Purkinje cell (primary cell): ENCODE results near the gene NDUFS2. TPM values are rescaled to one million over a fixed set of nuclear protein-coding genes. Genes with fewer than 3 reads are reported as not detected.

Experiments
- polyA plus RNA-seq: library from polyadenylated mRNA; unstranded; fragments of >200 nt; fragmentation: Nextera tagmentation; gene quantifications from 2 replicates; pipeline ENCODE4 v1.2.1, GENCODE V29; 2014

The NDUFS2 gene
- 145 and 159 TPM in 2 replicates for polyA plus RNA-seq

GRCh38 chr1:161201836-161202712, at the start of gene NDUFS2:
Gene NDUFS2, plus strand, starts transcription at chr1:161202367. Its CDS starts 19 bp downstream, at chr1:161202386.

GRCh38 chr1:161153682-161154337, 48.4 kb upstream of the NDUFS2 start, which contains the start of gene UFC1:
Gene UFC1, plus strand, starts transcription at chr1:161153978. Its CDS starts 20 bp downstream, at chr1:161153998.

GRCh38 chr1:161159087-161159912, 42.9 kb upstream of the NDUFS2 start, which contains the start of gene USP21:
Gene USP21, plus strand, starts transcription at chr1:161159500. Its CDS starts 1,141 bp downstream, at chr1:161160641.

GRCh38 chr1:161165742-161166668, 36.2 kb upstream of the NDUFS2 start, which contains the start of gene PPOX:
Gene PPOX, plus strand, starts transcription at chr1:161166426. Its CDS starts 422 bp downstream, at chr1:161166848.

GRCh38 chr1:161177112-161177935, 24.8 kb upstream of the NDUFS2 start, which contains the start of gene B4GALT3:
Gene B4GALT3, minus strand, starts transcription at chr1:161177507. Its CDS starts 1,447 bp downstream, at chr1:161176060.

GRCh38 chr1:161198897-161199431, 3.2 kb upstream of the NDUFS2 start, which contains the start of gene ADAMTS4:
Gene ADAMTS4, minus strand, starts transcription at chr1:161199054. Its CDS starts 427 bp downstream, at chr1:161198627.

GRCh38 chr1:161215076-161215475, 12.9 kb downstream of the NDUFS2 start, which contains the start of gene FCER1G:
Gene FCER1G, plus strand, starts transcription at chr1:161215295. Its CDS starts 27 bp downstream, at chr1:161215322.

GRCh38 chr1:161225534-161226319, 23.6 kb downstream of the NDUFS2 start, which contains the start of gene TOMM40L:
Gene TOMM40L, plus strand, starts transcription at chr1:161226060. Its CDS starts 430 bp downstream, at chr1:161226490.

GRCh38 chr1:161238039-161238473, 35.9 kb downstream of the NDUFS2 start, which contains the start of gene NR1I3:
Gene NR1I3, minus strand, starts transcription at chr1:161238203. Its CDS starts 1,638 bp downstream, at chr1:161236565.

GRCh38 chr1:161258439-161259344, 56.5 kb downstream of the NDUFS2 start, which contains the start of gene PCP4L1:
Gene PCP4L1, plus strand, starts transcription at chr1:161258745. Its CDS starts 230 bp downstream, at chr1:161258975.

Other genes with a start within 250 kb of the NDUFS2 start
- not detected in 2 replicates for gene ITLN2, start 247.6 kb upstream of the NDUFS2 start, polyA plus RNA-seq
- 0.10 TPM in 1 of 2 replicates, not detected in the other for gene F11R, start 181.2 kb upstream of the NDUFS2 start, polyA plus RNA-seq
- 35.1 and 74.9 TPM in 2 replicates for gene TSTD1, start 163.4 kb upstream of the NDUFS2 start, polyA plus RNA-seq
- 0.36 and 1.1 TPM in 2 replicates for gene USF1, start 156.4 kb upstream of the NDUFS2 start, polyA plus RNA-seq
- gene ARHGAP30, start 132.5 kb upstream of the NDUFS2 start, polyA plus RNA-seq = 0.11 TPM in 1 of 2 replicates, not detected in the other
- not detected in 2 replicates for gene NECTIN4, start 112.8 kb upstream of the NDUFS2 start, polyA plus RNA-seq
- gene KLHDC9, start 104.0 kb upstream of the NDUFS2 start, polyA plus RNA-seq = 8.0 and 17.1 TPM in 2 replicates
- gene PFDN2, start 84.3 kb upstream of the NDUFS2 start, polyA plus RNA-seq = 92.1 and 97.1 TPM in 2 replicates
- 35.5 and 38.5 TPM in 2 replicates for gene NIT1, start 84.3 kb upstream of the NDUFS2 start, polyA plus RNA-seq
- 27.4 and 28.0 TPM in 2 replicates for gene DEDD, start 69.7 kb upstream of the NDUFS2 start, polyA plus RNA-seq
- 301 and 305 TPM in 2 replicates for gene UFC1, start 48.4 kb upstream of the NDUFS2 start, polyA plus RNA-seq
- gene USP21, start 42.9 kb upstream of the NDUFS2 start, polyA plus RNA-seq = 3.2 and 6.2 TPM in 2 replicates
- gene PPOX, start 35.9 kb upstream of the NDUFS2 start, polyA plus RNA-seq = 27.6 and 29.5 TPM in 2 replicates
- 6.5 and 12.7 TPM in 2 replicates for gene B4GALT3, start 24.9 kb upstream of the NDUFS2 start, polyA plus RNA-seq
- gene ADAMTS4, start 3.3 kb upstream of the NDUFS2 start, polyA plus RNA-seq = 0.13 and 0.62 TPM in 2 replicates
- gene FCER1G, start 12.9 kb downstream of the NDUFS2 start, polyA plus RNA-seq = 2.9 and 7.6 TPM in 2 replicates
- gene APOA2, start 21.3 kb downstream of the NDUFS2 start, polyA plus RNA-seq = not detected in 2 replicates
- gene TOMM40L, start 23.7 kb downstream of the NDUFS2 start, polyA plus RNA-seq = 9.1 and 11.9 TPM in 2 replicates
- gene NR1I3, start 35.8 kb downstream of the NDUFS2 start, polyA plus RNA-seq = 0.23 and 1.4 TPM in 2 replicates
- gene PCP4L1, start 56.4 kb downstream of the NDUFS2 start, polyA plus RNA-seq = 5.9 and 7.5 TPM in 2 replicates
- not detected in 2 replicates for gene MPZ, start 107.6 kb downstream of the NDUFS2 start, polyA plus RNA-seq
- gene SDHC, start 112.0 kb downstream of the NDUFS2 start, polyA plus RNA-seq = 72.3 and 72.8 TPM in 2 replicates
- gene CFAP126, start 165.5 kb downstream of the NDUFS2 start, polyA plus RNA-seq = 0.83 and 1.7 TPM in 2 replicates